NB4 (cell line): ENCODE data around the gene TCF12.

Source experiments
- CTCF ChIP-seq: IDR thresholded peaks from one replicate; pipeline ENCODE4 v1.5.1; 2012; ENCODE audit warnings: low read depth, low read length
- MAX ChIP-seq: IDR thresholded peaks from 2 replicates; pipeline ENCODE4 v1.6.1; 2011; ENCODE audit warnings: low read depth, low read length
- MYC ChIP-seq: IDR thresholded peaks from 2 replicates; pipeline ENCODE4 v1.6.1; 2011; ENCODE audit warnings: low read depth, low read length
- POLR2A ChIP-seq: IDR thresholded peaks from 2 replicates; pipeline ENCODE4 v1.6.1; 2011; ENCODE audit warnings: mild to moderate bottlenecking; ENCODE audit not compliant: insufficient read length; ENCODE audit errors: extremely low read depth

GRCh38 chr15:57086857-57087427 is 168.5 kb downstream of the TCF12 start:
- TF ChIP-seq CTCF: no peak
- TF ChIP-seq POLR2A: no peak
- TF ChIP-seq MAX: no peak
- TF ChIP-seq MYC: no peak
